Fibroblast of the aortic adventitia (primary cell): ENCODE data around the gene PLA2G4A. TPM values are rescaled to one million over a fixed set of nuclear protein-coding genes. Genes with fewer than 3 reads are reported as not detected.
A peak's percentile ranks its signal among the peaks of the same experiment; 100 is the strongest.

ENCODE experiments used
- DNase-seq: peaks from one replicate; pipeline ENCODE4 v3.0.0-alpha.2; 2010; ENCODE audit warnings: low read depth
- H3K4me3 ChIP-seq: 2 replicates; pipeline ENCODE4 v1.5.1; 2011; ENCODE audit warnings: low read depth, mild to moderate bottlenecking, control low read depth, low read length, moderate library complexity
- CTCF ChIP-seq: IDR thresholded peaks from 2 replicates; pipeline ENCODE4 v1.5.1; 2011; ENCODE audit warnings: mild to moderate bottlenecking, low read length, control low read depth, inconsistent platforms; ENCODE audit not compliant: insufficient read depth
- total RNA-seq: library from RNA; depleted of rRNA; stranded (reverse); fragments of >200 nt; gene quantifications from 2 replicates; pipeline ENCODE4 v1.2.3, GENCODE V29; 2012; ENCODE audit warnings: low replicate concordance

The PLA2G4A gene
- total RNA-seq, 1 donor: 74.7 TPM

GRCh38 chr1:186977266-186977957 lies 148.7 kb downstream of the PLA2G4A start:
- no peak for DNase-seq

GRCh38 chr1:186978596-186979556 lies 150.1 kb downstream of the PLA2G4A start:
- no peak for TF ChIP-seq CTCF
- DNase-seq: no peak
- no peak overlapping the region for H3K4me3 ChIP-seq

More at GRCh38 chr1:186977266-186977957, 148.7 kb downstream of the PLA2G4A start:
- no peak for TF ChIP-seq CTCF
- no peak overlapping the region for H3K4me3 ChIP-seq

GRCh38 chr1:186980400-186980799 lies 151.7 kb downstream of the PLA2G4A start:
- no peak overlapping the region for H3K4me3 ChIP-seq
- TF ChIP-seq CTCF: no peak
- no peak for DNase-seq

- no peak overlapping the region for H3K4me3 ChIP-seq
- no peak for TF ChIP-seq CTCF
- DNase-seq: no peak
Measured at GRCh38 chr1:186982116-186982515, 153.4 kb downstream of the PLA2G4A start.

GRCh38 chr1:186983327-186983726 lies 154.6 kb downstream of the PLA2G4A start:
- peak; percentile 96 for DNase-seq
- H3K4me3 ChIP-seq: no peak overlapping the region
- no peak for TF ChIP-seq CTCF

GRCh38 chr1:186984959-186985358 lies 156.2 kb downstream of the PLA2G4A start:
- no peak overlapping the region for H3K4me3 ChIP-seq
- DNase-seq: no peak
- no peak for TF ChIP-seq CTCF
